K562 (cell line): ENCODE data around the gene SLC39A11. TPM values are rescaled to one million over a fixed set of nuclear protein-coding genes. Genes with fewer than 3 reads are reported as not detected.

ENCODE experiments used
- ATAC-seq: fragments of 200-7000 bp; cut with Tn5 transposase; 3 replicates; pipeline ENCODE4 v1.9.1; 2020; ENCODE audit warnings: moderate library complexity
- Bru-seq: library from RNA; stranded (reverse); fragments of 400-500 nt; gene quantifications from one replicate; lab custom pipeline; 2021; lab: Mats Ljungman, UMichigan
- BruChase-seq, 2 experiments: library from RNA; stranded (reverse); fragments of 400-500 nt; gene quantifications; one replicate each; lab custom pipeline; 2021; lab: Mats Ljungman, UMichigan
- BruUV-seq: library from RNA; stranded (reverse); fragments of 400-500 nt; replicated peaks from 2 replicates; lab custom pipeline; 2021; lab: Mats Ljungman, UMichigan
- CTCF ChIA-PET: fragments of 300-600 bp; formaldehyde crosslinking; extraction: SDS; loops from one replicate; lab custom pipeline; 2021; ENCODE audit warnings: low intra/inter-chr PET ratio; lab: Yijun Ruan, JAX
- POLR2A ChIA-PET: fragments of 300-600, 350-650 bp; sonication (Branson Sonifier 250); formaldehyde crosslinking; extraction: SDS; loops from one replicate; lab custom pipeline; 2021; ENCODE audit warnings: antibody characterized with exemption, inconsistent platforms; lab: Yijun Ruan, JAX
- DNase-seq, 4 experiments: peaks; one replicate each; pipeline versions ENCODE4 v3.0.0 to v3.0.0-alpha.2; 2011 to 2018; ENCODE audit warnings: low spot score in 3 of 4, mixed read lengths in 3 of 4; ENCODE audit errors: extremely low read depth in 1 of 4
- FAIRE-seq: peaks from 2 replicates; lab custom pipeline; 2011; peaks lifted over from hg19 to GRCh38; lab: Jason Lieb, UNC
- H2AFZ ChIP-seq: 2 replicates; pipeline ENCODE4 v1.6.0; 2011; ENCODE audit warnings: low read depth, low read length, control low read depth, inconsistent platforms
- H3K27ac ChIP-seq: fragments of 200-600 bp; 3 replicates; pipeline ENCODE4 v1.8.0; 2011; ENCODE audit warnings: low read depth, mild to moderate bottlenecking, control low read depth, inconsistent platforms, low read length, moderate library complexity, mixed read lengths; ENCODE audit errors: extremely low read depth
- H3K27me3 ChIP-seq, 2 experiments: fragments of 300-600 bp in 1 of 2; 2 replicates in 1 of 2; 3 replicates in 1 of 2; pipeline versions ENCODE4 v1.6.0 to v1.8.0; 2011; ENCODE audit warnings: inconsistent platforms in 2 of 2, low read length in 2 of 2, mild to moderate bottlenecking in 1 of 2, mixed read lengths in 1 of 2, moderate library complexity in 1 of 2; ENCODE audit not compliant: control insufficient read depth in 2 of 2, insufficient read depth in 2 of 2
- H3K36me3 ChIP-seq: fragments of 300-600 bp; 3 replicates; pipeline ENCODE4 v1.8.0; 2011; ENCODE audit warnings: mild to moderate bottlenecking, low read length, inconsistent platforms; ENCODE audit not compliant: control insufficient read depth, insufficient read depth
- H3K4me1 ChIP-seq, 2 experiments: fragments of 200-600 bp in 1 of 2; replicated peaks in 1 of 2; 2 replicates in 1 of 2; 3 replicates in 1 of 2; pipeline versions ENCODE4 v1.5.1 to v1.8.0; 2011; ENCODE audit warnings: inconsistent platforms in 2 of 2, low read length in 2 of 2, mild to moderate bottlenecking in 1 of 2, mixed read lengths in 1 of 2, moderate library complexity in 1 of 2; ENCODE audit not compliant: control insufficient read depth in 2 of 2, insufficient read depth in 2 of 2
- H3K4me2 ChIP-seq: 2 replicates; pipeline ENCODE4 v1.6.1; 2011; ENCODE audit warnings: low read length, control low read depth, inconsistent platforms, mixed read lengths; ENCODE audit not compliant: insufficient read depth
- H3K4me3 ChIP-seq: fragments of 200-600 bp; sonication (generic), shearing (Covaris generic); 2 replicates; pipeline ENCODE4 v1.5.1; 2016; ENCODE audit warnings: control low read depth, inconsistent platforms
- H3K79me2 ChIP-seq: fragments of 200-600 bp; 3 replicates; pipeline ENCODE4 v1.8.0; 2011; ENCODE audit warnings: low read length, inconsistent platforms; ENCODE audit not compliant: control insufficient read depth, insufficient read depth
- H3K9ac ChIP-seq, 2 experiments: 2 replicates each; pipeline versions ENCODE4 v1.6.0 to v1.6.1; 2011; ENCODE audit warnings: low read depth in 2 of 2, low read length in 2 of 2, control low read depth in 1 of 2, inconsistent platforms in 1 of 2, mild to moderate bottlenecking in 1 of 2, mixed read lengths in 1 of 2; ENCODE audit not compliant: insufficient read depth in 1 of 2
- H3K9me1 ChIP-seq: one replicate; pipeline ENCODE4 v1.6.0; 2011; ENCODE audit warnings: inconsistent platforms, mild to moderate bottlenecking, low read length, moderate library complexity; ENCODE audit not compliant: control insufficient read depth, insufficient read depth
- H3K9me3 ChIP-seq: replicated peaks from 2 replicates; pipeline ENCODE4 v1.5.1; 2011; ENCODE audit warnings: low read depth, low read length, inconsistent platforms; ENCODE audit not compliant: control insufficient read depth, insufficient read depth
- H4K20me1 ChIP-seq: replicated peaks from 2 replicates; pipeline ENCODE4 v1.6.1; 2011; ENCODE audit warnings: low read length, inconsistent platforms, mixed read lengths; ENCODE audit not compliant: control insufficient read depth, insufficient read depth
- ATF7 ChIP-seq: fragments of 450-650 bp; IDR thresholded peaks from 2 replicates; pipeline ENCODE4 v1.7.1; 2014; ENCODE audit warnings: mild to moderate bottlenecking, moderate library complexity
- CHD1 ChIP-seq: fragments of 200-600 bp; sonication (generic); IDR thresholded peaks from one replicate; pipeline ENCODE4 v1.6.1; 2012; ENCODE audit warnings: mild to moderate bottlenecking, moderate library complexity, low read length, inconsistent platforms
- CREB3L1 ChIP-seq: fragments of 450-650 bp; IDR thresholded peaks from 2 replicates; pipeline ENCODE4 v1.6.1; 2014; ENCODE audit warnings: low read depth, mild to moderate bottlenecking, moderate library complexity, borderline replicate concordance
- MAZ ChIP-seq, 2 experiments: fragments of 450-650 bp in 1 of 2; sonication (generic) in 1 of 2; formaldehyde crosslinking; IDR thresholded peaks in 1 of 2; conservative IDR thresholded peaks in 1 of 2; 2 replicates each; pipeline versions ENCODE4 v1.4.0 to v1.5.0; 2020; ENCODE audit warnings: mild to moderate bottlenecking in 1 of 2, missing genetic modification reagents in 1 of 2
- NBN ChIP-seq: fragments of 450-650 bp; IDR thresholded peaks from 2 replicates; pipeline ENCODE4 v1.6.1; 2016; ENCODE audit warnings: low read depth, mild to moderate bottlenecking
- TCF3 ChIP-seq: sonication (generic); formaldehyde crosslinking; IDR thresholded peaks from 2 replicates; pipeline ENCODE4 v1.4.0; 2020; ENCODE audit warnings: mild to moderate bottlenecking, missing genetic modification reagents
- ZBTB7A ChIP-seq: IDR thresholded peaks from 2 replicates; pipeline ENCODE4 v1.6.1; 2011; ENCODE audit warnings: low read depth, mild to moderate bottlenecking, low read length, moderate library complexity, borderline replicate concordance; ENCODE audit not compliant: control insufficient read depth
- WGBS: fragments of 100-300 bp; shearing (Covaris generic); methylation state at CpG from one replicate; pipeline ENCODE4 v1.1.6; 2016; ENCODE audit warnings: low coverage, mixed read lengths; ENCODE audit not compliant: insufficient coverage; ENCODE audit errors: missing lambda C conversion rate; 5-methylcytosine and 5-hydroxymethylcytosine counted together
- in situ Hi-C: fragments of 300-500 bp; cut with MboI; formaldehyde crosslinking; loops from 4 replicates; pipeline ENCODE4 v1.15.0; 2018; ENCODE audit warnings: inconsistent platforms, mixed read lengths
- intact Hi-C: fragments of 100-400 bp; cut with micrococcal nuclease; formaldehyde crosslinking; loops from 2 replicates; pipeline ENCODE4 v1.14.2; 2022
- long read RNA-seq, 3 experiments: library from polyadenylated mRNA in 2 of 3; library from RNA in 1 of 3; unstranded in 2 of 3; stranded (forward) in 1 of 3; transcript quantifications; one replicate each; pipeline ENCODE4 v2.0.0, GENCODE V29; 2019 to 2022
- polyA minus RNA-seq, 3 experiments: library from RNA; depleted of rRNA, polyadenylated mRNA; stranded (reverse); fragments of >200 nt; gene quantifications; 2 replicates each; pipeline ENCODE4 v1.2.3, GENCODE V29; 2011
- polyA plus RNA-seq, 8 experiments: library from polyadenylated mRNA; depleted of rRNA in 4 of 8; stranded (reverse) in 5 of 8; unstranded in 3 of 8; fragments of >200 nt; fragmentation: Nextera tagmentation in 2 of 8; fragmentation: Illumina TruSeq in 1 of 8; extraction: Ambion mirVana in 2 of 8; extraction: Trizol in 1 of 8; gene quantifications; 2 replicates each; pipeline versions ENCODE4 v1.2.1 to v1.2.3, GENCODE V29; 2011 to 2014; ENCODE audit warnings: inconsistent platforms in 1 of 8, missing spikeins in 1 of 8
- total RNA-seq, 7 experiments: library from RNA; depleted of rRNA in 6 of 7; stranded (reverse); fragments of >200 nt in 6 of 7; fragmentation: Illumina TruSeq in 2 of 7; extraction: Trizol in 2 of 7; gene quantifications; 2 replicates each; pipeline versions ENCODE4 v1.2.1 to v1.2.3, GENCODE V29; 2011 to 2021; ENCODE audit warnings: low replicate concordance in 1 of 7
- TF ChIP-seq, protein P1 (sequence below): sonication (generic); formaldehyde crosslinking; IDR thresholded peaks from 2 replicates; pipeline ENCODE4 v1.9.0; 2022; ENCODE audit warnings: mild to moderate bottlenecking, missing genetic modification reagents
- TF ChIP-seq, protein P2 (sequence below): fragments of 200-400 bp; formaldehyde crosslinking; IDR thresholded peaks from 2 replicates; pipeline ENCODE4 v1.6.1; 2017; ENCODE audit warnings: mild to moderate bottlenecking, low read depth, low read length, moderate library complexity
- TF ChIP-seq, protein P3 (sequence below): sonication (generic); formaldehyde crosslinking; IDR thresholded peaks from 2 replicates; pipeline ENCODE4 v1.8.0; 2022; ENCODE audit warnings: missing genetic modification reagents, mild to moderate bottlenecking, borderline replicate concordance

Gene SLC39A11
- 51.5 and 68.1 TPM in 2 replicates for total RNA-seq (2011; cell fraction: chromatin; rRNA removed; ENCODE audit: low replicate concordance)
- 52.9 and 55.3 TPM in 2 replicates for total RNA-seq (2011; cell fraction: nucleolus; rRNA removed)
- 74.6 and 85.3 TPM in 2 replicates for total RNA-seq (2011; cell fraction: nucleoplasm; rRNA removed)
- total RNA-seq (2014; rRNA removed) (11.8 and 15.1 TPM in 2 replicates), total RNA-seq (2014; rRNA removed; fragmentation: Illumina TruSeq; extraction: Trizol) (12.7 and 12.9 TPM in 2 replicates), total RNA-seq (2015; rRNA removed; fragmentation: Illumina TruSeq; extraction: Trizol) (20.2 TPM in 2 replicates), total RNA-seq (2021) (25.6 and 26.4 TPM in 2 replicates), polyA plus RNA-seq (2011; rRNA removed) (8.8 and 10.5 TPM in 2 replicates), polyA plus RNA-seq (2014; fragmentation: Illumina TruSeq; extraction: Trizol) (11.0 and 13.4 TPM in 2 replicates), polyA plus RNA-seq (2014; fragmentation: Nextera tagmentation; extraction: Ambion mirVana) (10 to 100 TPM; 11.5 to 13.7 TPM), polyA plus RNA-seq (2014; rRNA removed) (12.8 and 15.2 TPM in 2 replicates), polyA minus RNA-seq (2011; rRNA and poly(A)+ RNA removed) (18.1 and 20.4 TPM in 2 replicates), Bru-seq, nascent RNA (percentile 62 among the genes with signal in this experiment), BruChase-seq, experiment 1, labeled RNA remaining after a 2-hour chase (percentile 60 among the genes with signal in this experiment), BruChase-seq, experiment 2, labeled RNA remaining after a 6-hour chase (percentile 57 among the genes with signal in this experiment)
- 9.1 and 10.5 TPM in 2 replicates for polyA plus RNA-seq (2011; cell fraction: cytosol; rRNA removed)
- polyA plus RNA-seq (2011; cell fraction: nucleus; rRNA removed) = 12.2 and 21.3 TPM in 2 replicates
- 19.8 and 21.1 TPM in 2 replicates for polyA plus RNA-seq (2012)
- polyA minus RNA-seq (2011; cell fraction: cytosol; rRNA and poly(A)+ RNA removed) = 10.3 and 16.1 TPM in 2 replicates
- 23.0 and 23.8 TPM in 2 replicates for polyA minus RNA-seq (2011; cell fraction: nucleus; rRNA and poly(A)+ RNA removed)
- long read RNA-seq, experiment 1, transcript SLC39A11-201 (10 exons, 2,737 nt) = major isoform, 9 of 39 reads
- long read RNA-seq, experiment 1, transcript SLC39A11-202 (10 exons, 2,752 nt) = minor isoform, 7 of 39 reads
- long read RNA-seq, experiment 1, partial matches to known transcripts = 6 of 39 reads
- long read RNA-seq, experiment 1, other reads (novel, unspliced or antisense) = 17 of 39 reads
- long read RNA-seq, experiment 2, partial matches to known transcripts = 0 of 14 reads
- long read RNA-seq, experiment 2, other reads (novel, unspliced or antisense) = 11 of 14 reads
- long read RNA-seq, experiment 3, partial matches to known transcripts = 2 of 16 reads
- long read RNA-seq, experiment 3, other reads (novel, unspliced or antisense) = 7 of 16 reads

DNA sequence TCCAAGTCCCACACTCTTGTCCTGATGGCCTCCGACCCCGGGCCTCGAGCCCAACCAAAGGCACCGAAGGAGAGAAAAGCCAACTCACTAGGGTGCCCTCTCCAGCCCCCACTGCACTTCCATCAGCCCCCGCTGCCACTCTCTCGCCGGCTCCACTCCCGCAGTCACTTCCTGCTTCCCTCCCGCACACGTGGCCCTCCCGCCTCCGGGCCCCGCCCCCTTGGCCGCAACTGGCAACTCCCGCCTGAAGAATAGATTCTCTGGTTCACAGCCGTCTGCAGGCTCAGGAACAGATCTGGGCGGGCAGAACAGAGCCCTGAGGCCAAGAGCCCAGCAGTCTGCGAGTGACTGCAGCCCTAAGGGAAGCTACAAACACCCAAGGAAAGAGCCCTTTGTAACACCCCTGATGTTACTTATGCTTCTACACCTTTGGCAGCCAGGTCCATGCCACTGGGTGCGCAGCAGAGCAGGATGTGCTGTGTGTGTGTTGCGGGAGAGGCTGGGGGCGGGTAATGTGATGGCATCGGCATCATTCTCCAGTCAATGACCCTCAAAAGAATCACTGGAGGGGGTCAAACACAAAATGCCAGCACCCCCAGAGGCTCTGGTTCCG is at the start of gene SLC39A11:
SLC39A11 (minus strand) TSS at position 166 of the 613 bp plus-strand sequence. CDS start 3,924 bp downstream, outside the sequence.
- H3K36me3 ChIP-seq = peaks cover 2% of the 10 kb centered on the region; the same call in 1 of the 3 replicates
- H4K20me1 ChIP-seq = no peaks in the 10 kb centered on the region
- H2AFZ ChIP-seq = peak within 1 kb of the TSS; percentile 89
- ChIA-PET POLR2A (interaction anchor here (0.6 to 1.0 kb wide), 3 partner anchors 45 to 202 kb away, joined by 3 read pairs; no protein-coding TSS in a partner anchor), CTCF (no interaction called here)
- peak; percentile 92 to 95 (median 94) for DNase-seq
- peak within 1 kb of the TSS; percentile 96 for H3K4me2 ChIP-seq
- in situ Hi-C loops (no loop called here), intact Hi-C loops (loop anchor here (10.0 kb wide), 1 partner anchor 108 kb away; no protein-coding TSS in a partner anchor)
- no peaks in the 10 kb centered on the region for H3K9me3 ChIP-seq
- no TSS peak for BruUV-seq
- peak; percentile 95 for FAIRE-seq
- peak within 1 kb of the TSS; percentile 53 for H3K27ac ChIP-seq
- peak; percentile 97 for ATAC-seq
- H3K27me3 ChIP-seq = peaks cover 14 to 24% of the 10 kb centered on the region in 2 experiments; a peak in 3 of 5 replicates
- peaks cover 10% of the 10 kb centered on the region; the same call in 2 of the 3 replicates for H3K79me2 ChIP-seq
- no peaks in the 10 kb centered on the region for H3K9me1 ChIP-seq
- H3K9ac ChIP-seq = peak within 1 kb of the TSS; percentile 79 to 93
- peak within 1 kb of the TSS; percentile 67 for H3K4me3 ChIP-seq
- WGBS = 15% methylated on average over 23 of the region's 23 CpGs
- H3K4me1 ChIP-seq = peaks cover 6 to 12% of the 10 kb centered on the region in 2 experiments; a peak in 3 of 5 replicates
- TF ChIP-seq CHD1 = no peak
- peak; percentile 9; the same call in 1 of the 2 replicates for TF ChIP-seq TCF3 (CRISPR knock-in tag)
- peak; percentile 47; the same call in 1 of the 2 replicates for TF ChIP-seq ATF7
- TF ChIP-seq, protein P1, sequence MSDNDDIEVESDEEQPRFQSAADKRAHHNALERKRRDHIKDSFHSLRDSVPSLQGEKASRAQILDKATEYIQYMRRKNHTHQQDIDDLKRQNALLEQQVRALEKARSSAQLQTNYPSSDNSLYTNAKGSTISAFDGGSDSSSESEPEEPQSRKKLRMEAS (CRISPR knock-in tag) = peak; percentile 93
- peak; percentile 36; the same call in 1 of the 2 replicates for TF ChIP-seq ZBTB7A
- TF ChIP-seq CREB3L1 = peak; percentile 88
- TF ChIP-seq NBN = no peak
- TF ChIP-seq, protein P2, sequence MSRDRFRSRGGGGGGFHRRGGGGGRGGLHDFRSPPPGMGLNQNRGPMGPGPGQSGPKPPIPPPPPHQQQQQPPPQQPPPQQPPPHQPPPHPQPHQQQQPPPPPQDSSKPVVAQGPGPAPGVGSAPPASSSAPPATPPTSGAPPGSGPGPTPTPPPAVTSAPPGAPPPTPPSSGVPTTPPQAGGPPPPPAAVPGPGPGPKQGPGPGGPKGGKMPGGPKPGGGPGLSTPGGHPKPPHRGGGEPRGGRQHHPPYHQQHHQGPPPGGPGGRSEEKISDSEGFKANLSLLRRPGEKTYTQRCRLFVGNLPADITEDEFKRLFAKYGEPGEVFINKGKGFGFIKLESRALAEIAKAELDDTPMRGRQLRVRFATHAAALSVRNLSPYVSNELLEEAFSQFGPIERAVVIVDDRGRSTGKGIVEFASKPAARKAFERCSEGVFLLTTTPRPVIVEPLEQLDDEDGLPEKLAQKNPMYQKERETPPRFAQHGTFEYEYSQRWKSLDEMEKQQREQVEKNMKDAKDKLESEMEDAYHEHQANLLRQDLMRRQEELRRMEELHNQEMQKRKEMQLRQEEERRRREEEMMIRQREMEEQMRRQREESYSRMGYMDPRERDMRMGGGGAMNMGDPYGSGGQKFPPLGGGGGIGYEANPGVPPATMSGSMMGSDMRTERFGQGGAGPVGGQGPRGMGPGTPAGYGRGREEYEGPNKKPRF = no peak
- TF ChIP-seq, protein P3, sequence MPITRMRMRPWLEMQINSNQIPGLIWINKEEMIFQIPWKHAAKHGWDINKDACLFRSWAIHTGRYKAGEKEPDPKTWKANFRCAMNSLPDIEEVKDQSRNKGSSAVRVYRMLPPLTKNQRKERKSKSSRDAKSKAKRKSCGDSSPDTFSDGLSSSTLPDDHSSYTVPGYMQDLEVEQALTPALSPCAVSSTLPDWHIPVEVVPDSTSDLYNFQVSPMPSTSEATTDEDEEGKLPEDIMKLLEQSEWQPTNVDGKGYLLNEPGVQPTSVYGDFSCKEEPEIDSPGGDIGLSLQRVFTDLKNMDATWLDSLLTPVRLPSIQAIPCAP (CRISPR knock-in tag) = no peak
- TF ChIP-seq MAZ (CRISPR knock-in tag; conservative IDR thresholded peaks at IDR 0.05 in 1 of 2, IDR thresholded peaks at IDR 0.05 in 1 of 2) = peak; percentile 76 to 84
